Measurements from ENCODE around the gene REN.

The REN gene

GRCh38 chr1:204126386-204126785 lies 39.8 kb downstream of the REN start:
- H3K9me3 ChIP-seq (ENCODE audit: low read length) = no peaks in the 10 kb centered on the region
- no peaks in the 10 kb centered on the region for H3K36me3 ChIP-seq (ENCODE audit: insufficient read depth, low read length)
- no peak overlapping the region for H3K4me2 ChIP-seq (ENCODE audit: low read length)
- no peaks in the 10 kb centered on the region for H3K79me2 ChIP-seq (ENCODE audit: insufficient read depth, low read length)
- TF ChIP-seq CTCF (IDR thresholded peaks at IDR 0.05; ENCODE audit: low read length) = no peak
- no peak for TF ChIP-seq EZH2 (IDR thresholded peaks at IDR 0.05; ENCODE audit: borderline replicate concordance, low read length)
- H3F3A ChIP-seq (ENCODE audit: insufficient read depth, low read length) = no peaks in the 10 kb centered on the region
- no peaks in the 10 kb centered on the region for H3K27me3 ChIP-seq (ENCODE audit: insufficient read depth, low read length)
- no peak overlapping the region for H2AFZ ChIP-seq (ENCODE audit: low read length)
- no peak overlapping the region for H3K27ac ChIP-seq (ENCODE audit: low read depth, low read length, poor library complexity, severe bottlenecking)
- H3K9me2 ChIP-seq (ENCODE audit: low read depth, low read length) = no peaks in the 10 kb centered on the region
- H3K4me3 ChIP-seq (ENCODE audit: low read depth, low read length, poor library complexity, severe bottlenecking) = no peak overlapping the region
- no peak overlapping the region for H3K9ac ChIP-seq (ENCODE audit: low read length)
- no peaks in the 10 kb centered on the region for H3K4me1 ChIP-seq (ENCODE audit: insufficient read depth, low read length, severe bottlenecking)
- no peaks in the 10 kb centered on the region for H4K20me1 ChIP-seq (ENCODE audit: insufficient read depth, low read length)

GRCh38 chr1:204125759-204126351 lies 40.3 kb downstream of the REN start:
- Histone ChIP-seq H3K9ac (ENCODE audit: low read length) (no peak overlapping the region), H3K79me2 (ENCODE audit: insufficient read depth, low read length) (no peaks in the 10 kb centered on the region), H3K4me2 (ENCODE audit: low read length) (no peak overlapping the region), H3F3A (ENCODE audit: insufficient read depth, low read length) (no peaks in the 10 kb centered on the region), H3K36me3 (ENCODE audit: insufficient read depth, low read length) (no peaks in the 10 kb centered on the region), H3K9me3 (ENCODE audit: low read length) (no peaks in the 10 kb centered on the region), H3K27me3 (ENCODE audit: insufficient read depth, low read length) (no peaks in the 10 kb centered on the region), H4K20me1 (ENCODE audit: insufficient read depth, low read length) (no peaks in the 10 kb centered on the region), H3K4me3 (ENCODE audit: low read depth, low read length, poor library complexity, severe bottlenecking) (no peak overlapping the region), H3K9me2 (ENCODE audit: low read depth, low read length) (no peaks in the 10 kb centered on the region), H2AFZ (ENCODE audit: low read length) (no peak overlapping the region), H3K4me1 (ENCODE audit: insufficient read depth, low read length, severe bottlenecking) (no peaks in the 10 kb centered on the region), H3K27ac (ENCODE audit: low read depth, low read length, poor library complexity, severe bottlenecking) (no peak overlapping the region)
- no peak for TF ChIP-seq CTCF (IDR thresholded peaks at IDR 0.05; ENCODE audit: low read length)

DNA sequence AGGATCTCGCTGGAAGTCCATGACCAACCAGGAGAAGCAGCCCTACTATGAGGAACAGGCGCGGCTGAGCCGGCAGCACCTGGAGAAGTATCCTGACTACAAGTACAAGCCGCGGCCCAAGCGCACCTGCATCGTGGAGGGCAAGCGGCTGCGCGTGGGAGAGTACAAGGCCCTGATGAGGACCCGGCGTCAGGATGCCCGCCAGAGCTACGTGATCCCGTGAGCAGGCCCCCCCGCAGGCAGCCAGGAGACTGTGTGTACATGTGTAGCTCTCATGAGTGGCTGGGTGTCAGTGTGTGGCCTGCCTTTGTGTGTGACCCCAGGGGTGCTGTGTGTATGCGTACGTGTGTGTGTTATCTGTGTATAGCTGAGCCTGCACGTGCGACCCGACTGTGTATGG lies 41.5 kb downstream of the REN start:
- TF ChIP-seq CTCF (IDR thresholded peaks at IDR 0.05; ENCODE audit: low read length) = no peak
- no peak for TF ChIP-seq EZH2 (IDR thresholded peaks at IDR 0.05; ENCODE audit: borderline replicate concordance, low read length)
- Histone ChIP-seq H4K20me1 (ENCODE audit: insufficient read depth, low read length) (no peaks in the 10 kb centered on the region), H3K79me2 (ENCODE audit: insufficient read depth, low read length) (no peaks in the 10 kb centered on the region), H3K9me2 (ENCODE audit: low read depth, low read length) (no peaks in the 10 kb centered on the region), H3F3A (ENCODE audit: insufficient read depth, low read length) (no peaks in the 10 kb centered on the region), H3K9ac (ENCODE audit: low read length) (no peak overlapping the region), H3K4me3 (ENCODE audit: low read depth, low read length, poor library complexity, severe bottlenecking) (no peak overlapping the region), H3K36me3 (ENCODE audit: insufficient read depth, low read length) (no peaks in the 10 kb centered on the region), H3K4me1 (ENCODE audit: insufficient read depth, low read length, severe bottlenecking) (no peaks in the 10 kb centered on the region), H3K4me2 (ENCODE audit: low read length) (no peak overlapping the region), H3K9me3 (ENCODE audit: low read length) (no peaks in the 10 kb centered on the region), H2AFZ (ENCODE audit: low read length) (no peak overlapping the region), H3K27me3 (ENCODE audit: insufficient read depth, low read length) (no peaks in the 10 kb centered on the region), H3K27ac (ENCODE audit: low read depth, low read length, poor library complexity, severe bottlenecking) (no peak overlapping the region)
